Kidney (tissue), 22 donors: Measurements from ENCODE around the gene UGT1A5. TPM values are rescaled to one million over a fixed set of nuclear protein-coding genes. Genes with fewer than 3 reads are reported as not detected.
A peak's percentile ranks its signal among the peaks of the same experiment; 100 is the strongest.

Experiments
- DNase-seq, 5 donors: peaks; one replicate each; pipeline ENCODE4 v3.0.0-alpha.2; 2013 to 2020
- FAIRE-seq: peaks from 2 replicates; lab custom pipeline; 2012; peaks lifted over from hg19 to GRCh38; lab: Jason Lieb, UNC
- H3K27ac ChIP-seq, 2 donors: one replicate each; pipeline ENCODE4 v1.7.0; 2013; ENCODE audit warnings: low read depth in 2 of 2, low read length in 2 of 2, inconsistent platforms in 1 of 2
- H3K27me3 ChIP-seq: one replicate; pipeline ENCODE4 v1.7.1; 2013; ENCODE audit warnings: low read length, inconsistent platforms; ENCODE audit not compliant: control insufficient read depth, insufficient read depth
- H3K36me3 ChIP-seq, 3 donors: one replicate each; pipeline versions ENCODE4 v1.7.0 to v1.7.1; 2013; ENCODE audit warnings: low read length in 3 of 3, control low read depth in 1 of 3, inconsistent platforms in 1 of 3; ENCODE audit not compliant: insufficient read depth in 3 of 3, control insufficient read depth in 2 of 3
- H3K4me1 ChIP-seq, 3 donors: one replicate each; pipeline versions ENCODE4 v1.7.0 to v1.7.1; 2013; ENCODE audit warnings: low read length in 3 of 3, inconsistent platforms in 1 of 3, low read depth in 1 of 3; ENCODE audit not compliant: control insufficient read depth in 2 of 3, insufficient read depth in 2 of 3
- H3K4me3 ChIP-seq, 3 donors: one replicate each; pipeline versions ENCODE4 v1.7.0 to v1.8.1; 2013; ENCODE audit warnings: low read length in 3 of 3, control low read depth in 1 of 3, inconsistent platforms in 1 of 3
- H3K9ac ChIP-seq, 3 donors: one replicate each; pipeline versions ENCODE4 v1.7.0 to v1.7.1; 2013; ENCODE audit warnings: low read length in 3 of 3, control low read depth in 1 of 3, inconsistent platforms in 1 of 3
- H3K9me3 ChIP-seq, 3 donors: one replicate each; pipeline versions ENCODE4 v1.7.0 to v1.7.1; 2013; ENCODE audit warnings: low read length in 3 of 3, control low read depth in 1 of 3, inconsistent platforms in 1 of 3; ENCODE audit not compliant: control insufficient read depth in 2 of 3, insufficient read depth in 1 of 3
- intact Hi-C: fragments of 100-400 bp; cut with DNase I; formaldehyde crosslinking; loops from one replicate; pipeline ENCODE4 v1.11.1; 2022
- long read RNA-seq, 10 donors: library from polyadenylated mRNA in 1 of 10; unstranded in 1 of 10; transcript quantifications; one replicate each; pipeline ENCODE4 v2.0.0 and lab custom pipeline, GENCODE V29; 2021 to 2026
- polyA plus RNA-seq: library from polyadenylated mRNA; stranded (reverse); fragments of 350-450 nt; fragmentation: Illumina TruSeq; extraction: RNeasy Lipid Tissue Mini Kit (QIAGEN cat#74804); gene quantifications from one replicate; pipeline ENCODE4 v1.2.3, GENCODE V29; 2014; ENCODE audit warnings: low read depth, low replicate concordance; ENCODE audit not compliant: insufficient read depth
- total RNA-seq: library from RNA; stranded (reverse); fragmentation: NEBNext Ultra II Directional; extraction: Animal tissue kit (Norgen Biotek cat#: 25700); gene quantifications from one replicate; pipeline ENCODE4 v1.2.1, GENCODE V29; 2021
- TF ChIP-seq, protein P1 (sequence below): IDR thresholded peaks from 3 replicates; pipeline ENCODE4 v1.5.1; 2012; ENCODE audit warnings: mild to moderate bottlenecking, moderate library complexity, borderline replicate concordance; ENCODE audit not compliant: insufficient read depth; ENCODE audit errors: extremely low read depth
- donor health status: control.
- donor health status: control.
- donor health status: control.
- donor health status: control.
- donor health status: control.
- donor health status: DM: yes; HTN: yes; CAD: no.
- donor health status: Normal renal cell carcinoma (clear cell type).

The UGT1A5 gene
- 2.1 TPM for total RNA-seq
- polyA plus RNA-seq: not detected
- long read RNA-seq, donor 1: 0 reads
- long read RNA-seq, donor 2: 0 reads
- long read RNA-seq, donor 3: 0 reads
- long read RNA-seq, donor 4: 0 reads
- long read RNA-seq, donor 5: 0 reads
- long read RNA-seq, donor 6: 0 reads
- long read RNA-seq, donor 7: 0 reads
- long read RNA-seq, donor 8: 0 reads
- long read RNA-seq, donor 9: 0 reads
- long read RNA-seq, donor 10: 0 reads

DNA sequence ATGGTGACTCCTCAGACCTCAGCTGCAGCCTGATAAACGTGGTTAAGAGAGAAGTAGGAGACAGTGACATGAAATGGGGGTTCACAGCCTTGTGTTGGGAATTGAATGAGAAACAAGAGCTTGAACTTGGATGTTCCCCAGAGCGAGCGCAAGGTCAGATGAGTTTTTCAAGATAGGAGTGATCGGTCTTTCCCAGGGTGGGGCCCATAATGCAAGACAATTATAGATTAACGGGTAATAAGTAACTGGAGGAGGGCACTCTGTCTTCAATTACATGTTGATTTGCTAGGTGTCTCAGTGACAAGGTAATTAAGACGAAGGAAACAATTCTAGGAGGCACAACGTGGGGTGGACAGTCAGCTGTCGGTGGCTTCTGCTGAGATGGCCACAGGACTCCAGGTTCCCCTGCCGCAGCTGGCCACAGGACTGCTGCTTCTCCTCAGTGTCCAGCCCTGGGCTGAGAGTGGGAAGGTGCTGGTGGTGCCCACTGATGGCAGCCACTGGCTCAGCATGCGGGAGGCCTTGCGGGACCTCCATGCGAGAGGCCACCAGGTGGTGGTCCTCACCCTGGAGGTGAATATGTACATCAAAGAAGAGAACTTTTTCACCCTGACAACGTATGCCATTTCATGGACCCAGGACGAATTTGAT is at the start of gene UGT1A5:
Gene UGT1A5 (plus strand): TSS at position 297 of the 651 bp plus-strand sequence. CDS start 85 bp downstream, at position 382.
- H3K27me3 ChIP-seq: no peaks in the 10 kb centered on the region
- H3K4me1 ChIP-seq: peaks cover 0 to 4% (median 0%) of the 10 kb centered on the region in 3 donors
- H3K27ac ChIP-seq: no peak within 1 kb of the TSS
- DNase-seq: no peak
- no peaks in the 10 kb centered on the region for H3K9me3 ChIP-seq
- TF ChIP-seq, protein P1, sequence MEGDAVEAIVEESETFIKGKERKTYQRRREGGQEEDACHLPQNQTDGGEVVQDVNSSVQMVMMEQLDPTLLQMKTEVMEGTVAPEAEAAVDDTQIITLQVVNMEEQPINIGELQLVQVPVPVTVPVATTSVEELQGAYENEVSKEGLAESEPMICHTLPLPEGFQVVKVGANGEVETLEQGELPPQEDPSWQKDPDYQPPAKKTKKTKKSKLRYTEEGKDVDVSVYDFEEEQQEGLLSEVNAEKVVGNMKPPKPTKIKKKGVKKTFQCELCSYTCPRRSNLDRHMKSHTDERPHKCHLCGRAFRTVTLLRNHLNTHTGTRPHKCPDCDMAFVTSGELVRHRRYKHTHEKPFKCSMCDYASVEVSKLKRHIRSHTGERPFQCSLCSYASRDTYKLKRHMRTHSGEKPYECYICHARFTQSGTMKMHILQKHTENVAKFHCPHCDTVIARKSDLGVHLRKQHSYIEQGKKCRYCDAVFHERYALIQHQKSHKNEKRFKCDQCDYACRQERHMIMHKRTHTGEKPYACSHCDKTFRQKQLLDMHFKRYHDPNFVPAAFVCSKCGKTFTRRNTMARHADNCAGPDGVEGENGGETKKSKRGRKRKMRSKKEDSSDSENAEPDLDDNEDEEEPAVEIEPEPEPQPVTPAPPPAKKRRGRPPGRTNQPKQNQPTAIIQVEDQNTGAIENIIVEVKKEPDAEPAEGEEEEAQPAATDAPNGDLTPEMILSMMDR: no peak
- no peak within 1 kb of the TSS for H3K9ac ChIP-seq
- H3K4me3 ChIP-seq: no peak within 1 kb of the TSS
- intact Hi-C loops: no loop called here
- peaks cover 0 to 4% (median 0%) of the 10 kb centered on the region in 3 donors for H3K36me3 ChIP-seq
- FAIRE-seq: no peak

DNA sequence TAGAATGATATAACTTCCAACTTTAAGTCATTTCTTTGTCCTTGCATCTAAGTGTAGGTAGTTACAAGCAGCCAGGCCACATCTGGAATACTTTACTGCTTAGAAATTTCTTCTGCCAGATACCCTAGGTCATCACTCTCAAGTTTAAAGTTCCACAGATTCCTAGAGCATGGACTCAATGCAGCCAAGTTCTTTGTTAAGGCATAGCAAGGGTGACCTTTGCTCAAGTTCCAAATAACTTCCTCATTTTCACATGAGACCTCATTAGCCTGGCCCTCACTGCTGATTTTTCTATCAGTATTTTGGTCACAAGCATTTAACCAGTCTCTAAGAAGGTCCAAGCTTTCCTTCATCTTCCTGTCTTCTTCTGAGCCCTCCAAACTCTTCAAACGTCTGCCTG is 48.8 kb upstream of the UGT1A5 start:
- H3K4me3 ChIP-seq: no peak overlapping the region
- DNase-seq: no peak
- no peak overlapping the region for H3K9ac ChIP-seq
- FAIRE-seq: no peak
- H3K4me1 ChIP-seq: no peaks in the 10 kb centered on the region
- no peaks in the 10 kb centered on the region for H3K36me3 ChIP-seq
- no peak overlapping the region for H3K27ac ChIP-seq
- intact Hi-C loops: no loop called here
- peaks cover 0 to 10% (median 0%) of the 10 kb centered on the region in 3 donors for H3K9me3 ChIP-seq
- TF ChIP-seq, protein P1: no peak
- H3K27me3 ChIP-seq: no peaks in the 10 kb centered on the region

DNA sequence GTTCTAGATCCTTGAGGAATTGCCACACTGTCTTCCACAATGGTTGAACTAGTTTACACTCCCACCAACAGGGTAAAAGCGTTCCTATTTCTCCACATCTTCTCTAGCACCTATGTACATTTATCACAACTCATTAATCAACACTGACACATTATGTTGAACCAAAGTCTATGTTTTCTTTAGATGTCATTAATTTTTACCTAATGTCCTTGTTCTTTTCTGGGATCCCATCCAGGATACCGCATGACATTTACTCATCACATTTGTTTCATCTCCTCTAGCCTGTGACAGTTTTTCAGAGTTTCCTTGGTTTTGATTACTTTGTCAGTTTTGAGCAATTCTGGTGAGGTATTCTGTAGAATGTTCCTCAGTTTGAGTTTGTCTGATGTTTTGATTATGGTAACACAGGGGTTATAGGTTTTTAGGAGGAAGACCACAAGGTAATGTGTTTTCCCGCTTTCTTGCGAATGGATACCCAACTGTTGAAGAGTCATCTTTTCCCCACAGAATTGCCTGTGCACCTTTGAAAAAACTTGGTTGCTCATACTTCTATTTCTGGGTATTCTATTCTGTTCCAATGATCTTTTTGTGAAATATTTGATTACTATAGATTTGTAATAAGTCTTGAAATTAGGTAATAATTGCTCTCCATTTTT is 44.0 kb upstream of the UGT1A5 start:
- Histone ChIP-seq H3K27ac (peak overlapping the region; percentile 13 to 69), H3K4me1 (peaks cover 0 to 7% (median 2%) of the 10 kb centered on the region in 3 donors), H3K27me3 (no peaks in the 10 kb centered on the region), H3K36me3 (no peaks in the 10 kb centered on the region), H3K9me3 (peaks cover 0 to 2% (median 0%) of the 10 kb centered on the region in 3 donors), H3K4me3 (peak overlapping the region in 1 of 3 donors; percentile 24), H3K9ac (no peak overlapping the region)
- intact Hi-C loops: no loop called here
- TF ChIP-seq, protein P1: no peak
- FAIRE-seq: no peak
- DNase-seq: no peak
